ENCODE data around the gene RANBP17. TPM values are rescaled to one million over a fixed set of nuclear protein-coding genes. Genes with fewer than 3 reads are reported as not detected.

The RANBP17 gene
- total RNA-seq, 1 donor from 2014 or later, result 22.0 TPM

- no peak for DNase-seq (ENCODE audit: extremely low spot score, unreplicated experiment)
- Mint-ChIP-seq H3K9me3 (no peaks in the 10 kb centered on the region), H3K27ac (no peak overlapping the region), H3K4me3 (no peak overlapping the region), H3K4me1 (ENCODE audit: unreplicated experiment) (no peaks in the 10 kb centered on the region), H3K36me3 (no peaks in the 10 kb centered on the region), H3K27me3 (no peaks in the 10 kb centered on the region)
- no peak for TF ChIP-seq CTCF (conservative IDR thresholded peaks at IDR 0.05)
Measured at GRCh38 chr5:171263181-171263580, 401.4 kb downstream of the RANBP17 start.

DNA sequence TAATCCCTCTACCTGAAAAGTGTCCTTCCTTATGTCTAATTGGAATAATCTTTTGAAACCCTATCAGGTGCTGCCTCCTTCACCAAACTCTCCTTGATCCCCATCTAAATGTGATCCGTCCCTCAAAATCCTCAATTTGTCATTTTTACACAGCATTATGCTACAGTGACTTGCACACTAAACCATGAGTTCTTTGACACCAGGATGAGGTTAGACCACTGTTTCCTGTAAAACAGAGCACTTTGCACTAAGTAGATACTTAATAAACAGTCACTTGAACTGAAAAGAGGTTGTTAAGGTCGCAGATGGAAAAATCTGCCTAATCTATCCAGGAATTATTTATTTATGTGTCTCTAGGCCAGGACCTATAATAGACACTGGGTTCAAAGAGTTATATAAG lies 403.0 kb downstream of the RANBP17 start:
- TF ChIP-seq CTCF (conservative IDR thresholded peaks at IDR 0.05), result no peak
- H3K27ac Mint-ChIP-seq, result no peak overlapping the region
- H3K36me3 Mint-ChIP-seq, result no peaks in the 10 kb centered on the region
- H3K9me3 Mint-ChIP-seq, result no peaks in the 10 kb centered on the region
- H3K4me3 Mint-ChIP-seq, result no peak overlapping the region
- no peak for DNase-seq (ENCODE audit: extremely low spot score, unreplicated experiment)
- H3K27me3 Mint-ChIP-seq, result no peaks in the 10 kb centered on the region
- peaks cover 7% of the 10 kb centered on the region for H3K4me1 Mint-ChIP-seq (ENCODE audit: unreplicated experiment)

DNA sequence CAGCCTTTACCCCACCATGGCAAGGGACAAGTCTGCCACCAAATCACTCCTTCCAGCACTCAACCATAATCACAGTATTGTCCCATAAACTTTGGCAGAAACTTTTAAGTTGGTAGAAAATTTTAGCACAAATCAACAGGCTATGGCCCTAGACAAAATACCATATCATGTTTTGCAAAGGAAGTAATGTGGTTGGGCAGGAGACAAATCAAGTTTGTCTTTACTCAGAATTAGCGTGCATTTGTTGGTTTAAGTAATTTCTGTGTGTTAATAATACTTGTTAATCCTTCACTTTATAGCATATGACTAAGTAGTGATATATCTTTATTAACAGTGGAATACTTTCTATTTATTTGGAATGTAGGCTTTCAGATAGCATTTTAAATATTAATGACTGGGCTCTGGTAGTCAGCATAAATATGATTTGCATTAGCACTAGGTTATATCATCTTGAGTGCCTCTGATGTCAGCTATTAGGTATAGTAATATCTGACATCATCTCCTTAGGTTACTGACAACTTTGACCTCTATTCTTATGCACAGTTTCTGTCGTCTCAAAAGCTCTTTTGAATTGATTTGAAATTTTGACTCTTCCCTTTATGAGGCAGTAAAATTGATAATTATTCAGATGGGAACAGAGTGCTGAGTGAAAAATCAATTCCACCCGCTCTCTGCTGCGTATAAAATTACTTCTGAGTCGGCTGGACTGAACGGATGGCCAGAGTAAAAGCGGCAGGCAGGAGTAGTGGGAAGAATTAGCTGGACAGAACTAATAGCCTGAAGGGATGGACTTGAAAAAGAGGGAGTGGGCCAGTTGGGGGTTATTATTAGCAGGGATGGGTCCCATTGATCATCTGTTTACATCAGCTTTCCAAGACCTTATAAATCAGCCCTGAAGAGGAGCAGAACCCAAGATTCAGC lies 407.1 kb downstream of the RANBP17 start:
- Mint-ChIP-seq H3K27me3 (no peaks in the 10 kb centered on the region), H3K4me3 (no peak overlapping the region), H3K4me1 (ENCODE audit: unreplicated experiment) (peaks cover 7% of the 10 kb centered on the region), H3K27ac (no peak overlapping the region), H3K36me3 (no peaks in the 10 kb centered on the region), H3K9me3 (no peaks in the 10 kb centered on the region)
- TF ChIP-seq CTCF (conservative IDR thresholded peaks at IDR 0.05), result no peak
- DNase-seq (ENCODE audit: extremely low spot score, unreplicated experiment), result no peak

- no peak overlapping the region for H3K4me3 Mint-ChIP-seq
- TF ChIP-seq CTCF (conservative IDR thresholded peaks at IDR 0.05), result no peak
- DNase-seq (ENCODE audit: extremely low spot score, unreplicated experiment), result no peak
- H3K27ac Mint-ChIP-seq, result no peak overlapping the region
- no peaks in the 10 kb centered on the region for H3K36me3 Mint-ChIP-seq
- H3K27me3 Mint-ChIP-seq, result no peaks in the 10 kb centered on the region
- no peaks in the 10 kb centered on the region for H3K9me3 Mint-ChIP-seq
- peaks cover 7% of the 10 kb centered on the region for H3K4me1 Mint-ChIP-seq (ENCODE audit: unreplicated experiment)
Measured at GRCh38 chr5:171269717-171270116, 407.9 kb downstream of the RANBP17 start.

DNA sequence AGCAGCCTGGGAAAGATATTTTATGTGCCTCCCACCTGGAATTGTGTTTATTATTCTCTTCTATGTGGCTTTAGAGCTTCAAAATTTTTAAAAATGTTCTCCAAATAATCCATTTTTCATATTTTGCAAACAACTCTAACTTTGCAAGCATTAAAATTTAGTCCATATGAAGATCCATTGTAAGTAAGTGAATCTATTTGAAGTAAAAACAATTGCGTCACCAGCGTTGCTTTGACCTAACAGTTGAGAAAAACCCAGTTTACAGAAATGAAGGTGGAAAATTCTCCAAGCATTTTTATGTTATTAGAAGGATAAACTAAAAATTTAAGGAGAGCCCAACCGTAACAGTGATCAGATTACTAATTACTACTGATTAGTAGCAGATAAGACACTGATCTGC lies 408.3 kb downstream of the RANBP17 start:
- H3K27ac Mint-ChIP-seq, result no peak overlapping the region
- H3K4me1 Mint-ChIP-seq (ENCODE audit: unreplicated experiment), result peaks cover 7% of the 10 kb centered on the region
- H3K4me3 Mint-ChIP-seq, result no peak overlapping the region
- no peak for DNase-seq (ENCODE audit: extremely low spot score, unreplicated experiment)
- no peaks in the 10 kb centered on the region for H3K27me3 Mint-ChIP-seq
- H3K36me3 Mint-ChIP-seq, result no peaks in the 10 kb centered on the region
- no peak for TF ChIP-seq CTCF (conservative IDR thresholded peaks at IDR 0.05)
- no peaks in the 10 kb centered on the region for H3K9me3 Mint-ChIP-seq

Data from type B pancreatic cell (in vitro differentiated cells).